Peyer's patch (tissue), 4 donors: ENCODE data around the gene CREM. TPM values are rescaled to one million over a fixed set of nuclear protein-coding genes. Genes with fewer than 3 reads are reported as not detected.

ENCODE experiments used
- DNase-seq, 3 donors: peaks; one replicate each; pipeline ENCODE4 v3.0.0-alpha.2; 2017 to 2019
- H3K27ac ChIP-seq, 4 donors: fragments of 200-600 bp; sonication (generic); one replicate each; pipeline ENCODE4 v1.5.1; 2016 to 2019
- H3K27me3 ChIP-seq, 2 donors: fragments of 200-600 bp; sonication (generic); one replicate each; pipeline ENCODE4 v1.5.1; 2019
- H3K36me3 ChIP-seq, 3 donors: fragments of 200-600 bp; sonication (generic); one replicate each; pipeline ENCODE4 v1.5.1; 2016 to 2019
- H3K4me1 ChIP-seq, 4 donors: fragments of 200-600 bp; sonication (generic); one replicate each; pipeline ENCODE4 v1.5.1; 2016 to 2019
- H3K4me3 ChIP-seq, 4 donors: fragments of 200-600 bp; sonication (generic); 1 replicate in 3 of 4; 2 replicates in 1 of 4; pipeline ENCODE4 v1.5.1; 2016 to 2019; ENCODE audit warnings: mild to moderate bottlenecking in 1 of 4
- H3K9me3 ChIP-seq, 4 donors: fragments of 200-600 bp; sonication (generic); one replicate each; pipeline ENCODE4 v1.5.1; 2016 to 2019; ENCODE audit warnings: mild to moderate bottlenecking in 1 of 4
- CTCF ChIP-seq, 6 experiments: fragments of 450-650 bp in 4 of 6; fragments of 200-600 bp in 2 of 6; sonication (generic) in 1 of 6; IDR thresholded peaks; one replicate each; pipeline ENCODE4 v1.5.1; 2017 to 2019; ENCODE audit warnings: antibody characterized with exemption in 6 of 6, mild to moderate bottlenecking in 3 of 6, moderate library complexity in 1 of 6
- POLR2A ChIP-seq, 2 donors: fragments of 450-650 bp; IDR thresholded peaks; one replicate each; pipeline ENCODE4 v1.5.1; 2017; ENCODE audit warnings: antibody characterized with exemption in 2 of 2, mild to moderate bottlenecking in 2 of 2, moderate library complexity in 2 of 2
- total RNA-seq, 4 donors: library from RNA; depleted of rRNA; stranded (reverse); fragments of >200 nt; gene quantifications; one replicate each; pipeline ENCODE4 v1.1.0, GENCODE V29; 2016

The CREM gene
- total RNA-seq, 4 donors from 2014 or later: 13.9 to 19.0 (median 16.0) TPM

GRCh38 chr10:35135861-35136260, 9.2 kb downstream of the CREM start:
- Histone ChIP-seq H3K4me1 (no peaks in the 10 kb centered on the region), H3K27ac (peak overlapping the region in 1 of 4 donors; percentile 50), H3K9me3 (no peaks in the 10 kb centered on the region), H3K36me3 (no peaks in the 10 kb centered on the region), H3K4me3 (no peak overlapping the region), H3K27me3 (no peaks in the 10 kb centered on the region)
- TF ChIP-seq POLR2A (IDR thresholded peaks at IDR 0.05) (no peak), CTCF (IDR thresholded peaks at IDR 0.05) (no peak)
- peak in 2 of 3 donors; percentile 59 to 82 for DNase-seq

DNA sequence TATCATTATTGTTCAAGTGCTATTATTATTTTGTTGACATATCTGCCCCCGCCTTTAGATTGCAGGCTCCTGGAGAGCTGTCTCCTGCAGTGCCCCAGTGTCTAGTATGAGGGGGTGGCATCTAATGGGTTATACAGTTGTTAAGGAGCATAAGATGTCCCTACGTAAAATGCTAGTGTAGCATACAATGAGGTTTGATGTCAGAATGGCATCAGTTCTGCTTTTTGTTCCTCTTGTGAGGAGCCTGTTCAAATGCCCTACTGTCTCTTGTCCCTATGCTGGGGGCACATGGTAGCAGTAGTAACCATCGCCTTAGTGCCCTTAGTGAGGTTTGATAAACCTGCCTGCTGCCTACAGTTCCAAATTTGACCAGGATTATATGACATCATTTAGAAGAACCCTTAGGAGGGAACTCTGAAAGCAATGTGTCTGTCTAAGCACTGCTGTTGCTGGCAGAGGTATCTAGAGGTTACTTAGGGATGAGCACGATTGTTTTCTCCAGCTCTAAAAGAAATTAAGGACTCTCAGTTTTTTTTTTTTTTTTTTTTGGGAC, 9.7 kb downstream of the CREM start:
- H3K4me3 ChIP-seq: no peak overlapping the region
- no peaks in the 10 kb centered on the region for H3K4me1 ChIP-seq
- no peaks in the 10 kb centered on the region for H3K9me3 ChIP-seq
- no peak for DNase-seq
- peak overlapping the region in 1 of 4 donors; percentile 50 for H3K27ac ChIP-seq
- TF ChIP-seq POLR2A (IDR thresholded peaks at IDR 0.05) (no peak), CTCF (IDR thresholded peaks at IDR 0.05) (no peak)
- no peaks in the 10 kb centered on the region for H3K27me3 ChIP-seq
- no peaks in the 10 kb centered on the region for H3K36me3 ChIP-seq

GRCh38 chr10:35140126-35140525, 13.5 kb downstream of the CREM start:
- TF ChIP-seq POLR2A (IDR thresholded peaks at IDR 0.05): no peak
- no peak for TF ChIP-seq CTCF (IDR thresholded peaks at IDR 0.05)
- no peak for DNase-seq
- Histone ChIP-seq H3K27ac (no peak overlapping the region), H3K4me1 (no peaks in the 10 kb centered on the region), H3K4me3 (no peak overlapping the region), H3K9me3 (no peaks in the 10 kb centered on the region), H3K36me3 (no peaks in the 10 kb centered on the region), H3K27me3 (no peaks in the 10 kb centered on the region)

DNA sequence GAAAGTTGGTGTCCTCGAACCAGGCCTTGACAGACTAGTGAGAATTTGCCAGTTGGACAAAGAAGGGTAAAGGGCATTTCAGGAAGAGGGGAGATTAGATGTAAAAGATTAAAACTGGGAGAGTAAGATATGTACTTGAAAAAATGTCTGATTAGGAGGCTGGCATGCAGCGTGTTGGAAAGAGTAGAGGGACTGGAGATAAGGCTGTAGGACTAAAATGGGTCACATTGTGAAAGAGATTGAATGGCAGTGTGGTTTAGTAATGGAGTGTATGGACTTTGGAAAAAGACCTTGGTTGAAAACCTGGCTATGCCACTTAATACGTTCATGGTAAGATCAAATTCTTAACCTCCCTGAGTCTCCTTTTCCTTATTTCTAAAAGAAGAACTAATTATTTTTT, 14.1 kb downstream of the CREM start:
- no peak overlapping the region for H3K4me3 ChIP-seq
- no peak for DNase-seq
- H3K36me3 ChIP-seq: no peaks in the 10 kb centered on the region
- no peaks in the 10 kb centered on the region for H3K27me3 ChIP-seq
- H3K27ac ChIP-seq: no peak overlapping the region
- H3K9me3 ChIP-seq: no peaks in the 10 kb centered on the region
- H3K4me1 ChIP-seq: no peaks in the 10 kb centered on the region
- TF ChIP-seq POLR2A (IDR thresholded peaks at IDR 0.05) (no peak), CTCF (IDR thresholded peaks at IDR 0.05) (no peak)

GRCh38 chr10:35150308-35150707, 23.7 kb downstream of the CREM start:
- Histone ChIP-seq H3K9me3 (no peaks in the 10 kb centered on the region), H3K4me3 (no peak overlapping the region), H3K4me1 (peaks cover 0 to 7% (median 0%) of the 10 kb centered on the region in 4 donors), H3K36me3 (no peaks in the 10 kb centered on the region), H3K27ac (peak overlapping the region in 1 of 4 donors; percentile 11), H3K27me3 (no peaks in the 10 kb centered on the region)
- no peak for TF ChIP-seq POLR2A (IDR thresholded peaks at IDR 0.05)
- TF ChIP-seq CTCF (IDR thresholded peaks at IDR 0.05): no peak
- no peak for DNase-seq

- Histone ChIP-seq H3K4me3 (no peak overlapping the region), H3K36me3 (no peaks in the 10 kb centered on the region), H3K4me1 (peaks cover 0 to 7% (median 0%) of the 10 kb centered on the region in 4 donors), H3K27ac (no peak overlapping the region), H3K9me3 (no peaks in the 10 kb centered on the region), H3K27me3 (no peaks in the 10 kb centered on the region)
- TF ChIP-seq POLR2A (IDR thresholded peaks at IDR 0.05) (no peak), CTCF (IDR thresholded peaks at IDR 0.05) (no peak)
- DNase-seq: no peak
These were observed 26.3 kb downstream of the CREM start for GRCh38 chr10:35152992-35153391.
